GM10248 (cell line): ENCODE data around the gene KAZN.

Source experiments
- CTCF ChIA-PET: fragments of 300-600 bp; sonication (Branson Sonifier 250); formaldehyde crosslinking; extraction: SDS; loops from one replicate; lab custom pipeline; 2021; ENCODE audit warnings: antibody characterized with exemption; lab: Yijun Ruan, JAX
- POLR2A ChIA-PET: fragments of 350-650 bp; sonication (Branson Sonifier 250); formaldehyde crosslinking; extraction: SDS; loops from one replicate; lab custom pipeline; 2020; ENCODE audit warnings: antibody characterized with exemption; lab: Yijun Ruan, JAX
- DNase-seq: peaks from one replicate; pipeline ENCODE4 v3.0.0; 2012; ENCODE audit errors: extremely low spot score
- CTCF ChIP-seq: IDR thresholded peaks from 2 replicates; pipeline ENCODE4 v1.5.1; 2012; ENCODE audit warnings: mild to moderate bottlenecking, low read depth; ENCODE audit errors: extremely low read depth, missing control alignments, control extremely low read depth

Gene KAZN

GRCh38 chr1:14925336-14926136 is 327.1 kb downstream of the KAZN start:
- ChIA-PET POLR2A (no interaction called here), CTCF (no interaction called here)
- no peak for DNase-seq
- no peak for TF ChIP-seq CTCF

- CTCF ChIA-PET, result no interaction called here
- no peak for TF ChIP-seq CTCF
- DNase-seq, result no peak
- POLR2A ChIA-PET, result no interaction called here
Observed at GRCh38 chr1:14926229-14926628, 327.7 kb downstream of the KAZN start.

- ChIA-PET CTCF (no interaction called here), POLR2A (no interaction called here)
- no peak for DNase-seq
Observed at GRCh38 chr1:14926818-14927575, 328.5 kb downstream of the KAZN start.

GRCh38 chr1:14928412-14928811 is 329.9 kb downstream of the KAZN start:
- POLR2A ChIA-PET, result no interaction called here
- no peak for TF ChIP-seq CTCF

More at GRCh38 chr1:14926818-14927575, 328.5 kb downstream of the KAZN start:
- no peak for TF ChIP-seq CTCF

GRCh38 chr1:14928886-14929546 is 330.5 kb downstream of the KAZN start:
- no peak for TF ChIP-seq CTCF
- ChIA-PET POLR2A (no interaction called here), CTCF (no interaction called here)
- DNase-seq, result no peak

More at GRCh38 chr1:14928412-14928811, 329.9 kb downstream of the KAZN start:
- no peak for DNase-seq
- CTCF ChIA-PET, result no interaction called here

GRCh38 chr1:14929547-14930246 is 331.2 kb downstream of the KAZN start:
- ChIA-PET POLR2A (no interaction called here), CTCF (no interaction called here)
- no peak for TF ChIP-seq CTCF
- no peak for DNase-seq
